H9 (cell line): Measurements from ENCODE around the gene TPX2. TPM values are rescaled to one million over a fixed set of nuclear protein-coding genes. Genes with fewer than 3 reads are reported as not detected.

ENCODE experiments used
- DNase-seq: peaks from one replicate; pipeline ENCODE4 v3.0.0-alpha.2; 2017
- H2AFZ ChIP-seq: one replicate; pipeline ENCODE4 v1.6.1; 2013; ENCODE audit warnings: mild to moderate bottlenecking, low read length, control low read depth, moderate library complexity
- H2AK5ac ChIP-seq: 2 replicates; pipeline ENCODE4 v1.6.1; 2013; ENCODE audit warnings: low read length, control low read depth, mixed read lengths; ENCODE audit not compliant: insufficient read length
- H2BK120ac ChIP-seq: one replicate; pipeline ENCODE4 v1.6.1; 2013; ENCODE audit warnings: low read depth, mild to moderate bottlenecking, low read length, control low read depth, inconsistent platforms; ENCODE audit not compliant: poor library complexity, severe bottlenecking
- H2BK12ac ChIP-seq: 2 replicates; pipeline ENCODE4 v1.6.1; 2013; ENCODE audit warnings: low read length, control low read depth, mixed read lengths, low read depth; ENCODE audit not compliant: insufficient read length
- H2BK15ac ChIP-seq: 2 replicates; pipeline ENCODE4 v1.6.1; 2013; ENCODE audit warnings: low read depth, low read length, control low read depth
- H2BK20ac ChIP-seq: one replicate; pipeline ENCODE4 v1.6.1; 2013; ENCODE audit warnings: low read depth, mild to moderate bottlenecking, low read length, control low read depth, inconsistent platforms; ENCODE audit not compliant: poor library complexity, severe bottlenecking
- H2BK5ac ChIP-seq: 2 replicates; pipeline ENCODE4 v1.6.1; 2013; ENCODE audit warnings: low read length, control low read depth, mixed read lengths; ENCODE audit not compliant: insufficient read length
- H3K14ac ChIP-seq: 2 replicates; pipeline ENCODE4 v1.6.1; 2013; ENCODE audit warnings: low read length, control low read depth; ENCODE audit not compliant: insufficient read depth
- H3K18ac ChIP-seq: 2 replicates; pipeline ENCODE4 v1.6.1; 2013; ENCODE audit warnings: low read depth, mild to moderate bottlenecking, mixed read lengths, low read length, control low read depth; ENCODE audit not compliant: insufficient read length
- H3K23ac ChIP-seq: 2 replicates; pipeline ENCODE4 v1.6.1; 2013; ENCODE audit warnings: low read length, control low read depth, mixed read lengths, low read depth; ENCODE audit not compliant: insufficient read length
- H3K23me2 ChIP-seq: 2 replicates; pipeline ENCODE4 v1.6.1; 2013; ENCODE audit warnings: low read depth, mild to moderate bottlenecking, mixed read lengths, low read length, control low read depth; ENCODE audit not compliant: insufficient read length, poor library complexity, severe bottlenecking
- H3K27ac ChIP-seq: 2 replicates; pipeline ENCODE4 v1.5.1; 2013; ENCODE audit warnings: low read length, control low read depth, mixed read lengths, low read depth; ENCODE audit not compliant: insufficient read length
- H3K27me3 ChIP-seq: 2 replicates; pipeline ENCODE4 v1.6.1; 2013; ENCODE audit warnings: low read length, control low read depth, inconsistent platforms; ENCODE audit not compliant: insufficient read depth
- H3K4ac ChIP-seq: 2 replicates; pipeline ENCODE4 v1.6.1; 2013; ENCODE audit warnings: low read depth, mild to moderate bottlenecking, control low read depth, inconsistent platforms, low read length, moderate library complexity
- H3K4me1 ChIP-seq: 2 replicates; pipeline ENCODE4 v1.6.1; 2013; ENCODE audit warnings: low read length, control low read depth, inconsistent platforms; ENCODE audit not compliant: insufficient read depth
- H3K4me2 ChIP-seq: 2 replicates; pipeline ENCODE4 v1.6.1; 2013; ENCODE audit warnings: low read length, control low read depth, mixed read lengths; ENCODE audit not compliant: insufficient read length, insufficient read depth
- H3K56ac ChIP-seq: 2 replicates; pipeline ENCODE4 v1.6.1; 2013; ENCODE audit warnings: low read depth, mild to moderate bottlenecking, mixed read lengths, low read length, control low read depth; ENCODE audit not compliant: insufficient read length
- H3K79me1 ChIP-seq: 2 replicates; pipeline ENCODE4 v1.6.1; 2013; ENCODE audit warnings: low read depth, mild to moderate bottlenecking, moderate library complexity, low read length, control low read depth, inconsistent platforms; ENCODE audit not compliant: insufficient read depth, poor library complexity, severe bottlenecking
- H3K79me2 ChIP-seq: 2 replicates; pipeline ENCODE4 v1.6.1; 2013; ENCODE audit warnings: low read length, control low read depth, inconsistent platforms; ENCODE audit not compliant: insufficient read depth
- H3K9ac ChIP-seq: 2 replicates; pipeline ENCODE4 v1.6.1; 2013; ENCODE audit warnings: low read length, control low read depth, mixed read lengths; ENCODE audit not compliant: insufficient read length; ENCODE audit errors: extremely low read depth
- H3K9me3 ChIP-seq: one replicate; pipeline ENCODE4 v1.6.1; 2013; ENCODE audit warnings: low read depth, low read length, inconsistent platforms; ENCODE audit not compliant: control insufficient read depth
- H3T11ph ChIP-seq: one replicate; pipeline ENCODE4 v1.6.1; 2013; ENCODE audit warnings: mild to moderate bottlenecking, low read length, control low read depth, inconsistent platforms
- H4K20me1 ChIP-seq: one replicate; pipeline ENCODE4 v1.6.1; 2013; ENCODE audit not compliant: control insufficient read depth, insufficient read length, insufficient read depth
- H4K5ac ChIP-seq: 2 replicates; pipeline ENCODE4 v1.6.1; 2013; ENCODE audit warnings: low read depth, mild to moderate bottlenecking, mixed read lengths, low read length, control low read depth; ENCODE audit not compliant: insufficient read length
- H4K8ac ChIP-seq: replicated peaks from 2 replicates; pipeline ENCODE4 v1.6.1; 2013; ENCODE audit warnings: low read length, control low read depth, mixed read lengths, low read depth; ENCODE audit not compliant: insufficient read length
- H4K91ac ChIP-seq: 2 replicates; pipeline ENCODE4 v1.6.1; 2013; ENCODE audit warnings: low read depth, mild to moderate bottlenecking, moderate library complexity, mixed read lengths, low read length, control low read depth; ENCODE audit not compliant: insufficient read length
- H3K27ac Mint-ChIP-seq, 3 experiments: 2 replicates in 2 of 3; 3 replicates in 1 of 3; pipeline ENCODE4 v1.8.0; 2020 to 2021; ENCODE audit warnings: mixed read lengths in 3 of 3, mild to moderate bottlenecking in 1 of 3, moderate library complexity in 1 of 3
- H3K27me3 Mint-ChIP-seq: 2 replicates; pipeline ENCODE4 v1.8.0; 2021; ENCODE audit warnings: low read depth, mild to moderate bottlenecking, moderate library complexity, mixed read lengths
- H3K36me3 Mint-ChIP-seq, 3 experiments: 2 replicates in 2 of 3; 3 replicates in 1 of 3; pipeline ENCODE4 v1.8.0; 2020 to 2021; ENCODE audit warnings: low read depth in 3 of 3, mixed read lengths in 3 of 3; ENCODE audit not compliant: insufficient read depth in 1 of 3
- H3K4me1 Mint-ChIP-seq, 2 experiments: 2 replicates each; pipeline ENCODE4 v1.8.0; 2020; ENCODE audit warnings: mixed read lengths in 2 of 2
- H3K4me3 Mint-ChIP-seq, 2 experiments: 2 replicates in 1 of 2; 3 replicates in 1 of 2; pipeline ENCODE4 v1.8.0; 2020 to 2021; ENCODE audit warnings: mild to moderate bottlenecking in 2 of 2, mixed read lengths in 2 of 2, moderate library complexity in 1 of 2
- H3K9me3 Mint-ChIP-seq, 2 experiments: 2 replicates in 1 of 2; 3 replicates in 1 of 2; pipeline ENCODE4 v1.8.0; 2020; ENCODE audit warnings: mild to moderate bottlenecking in 2 of 2, mixed read lengths in 2 of 2, moderate library complexity in 1 of 2
- WGBS: extraction: QIAGEN DNeasy Blood & Tissue Kit; methylation state at CpG from one replicate; pipeline ENCODE4 v1.1.7; 2013; ENCODE audit warnings: missing lambda C conversion rate, low lambda C conversion rate, mixed read lengths; ENCODE audit not compliant: insufficient read length; ENCODE audit errors: extremely low coverage; 5-methylcytosine and 5-hydroxymethylcytosine counted together
- total RNA-seq: library from RNA; stranded (reverse); gene quantifications from 2 replicates; pipeline ENCODE4 v1.2.1, GENCODE V29; 2021
- TF ChIP-seq, protein P1 (sequence below): fragments of 200-600 bp; sonication (generic); conservative IDR thresholded peaks from 3 replicates; pipeline ENCODE4 v1.8.0; 2021; ENCODE audit warnings: antibody characterized with exemption, mild to moderate bottlenecking

TPX2 gene
- total RNA-seq, 1 experiment from 2014 or later = 161 TPM

DNA sequence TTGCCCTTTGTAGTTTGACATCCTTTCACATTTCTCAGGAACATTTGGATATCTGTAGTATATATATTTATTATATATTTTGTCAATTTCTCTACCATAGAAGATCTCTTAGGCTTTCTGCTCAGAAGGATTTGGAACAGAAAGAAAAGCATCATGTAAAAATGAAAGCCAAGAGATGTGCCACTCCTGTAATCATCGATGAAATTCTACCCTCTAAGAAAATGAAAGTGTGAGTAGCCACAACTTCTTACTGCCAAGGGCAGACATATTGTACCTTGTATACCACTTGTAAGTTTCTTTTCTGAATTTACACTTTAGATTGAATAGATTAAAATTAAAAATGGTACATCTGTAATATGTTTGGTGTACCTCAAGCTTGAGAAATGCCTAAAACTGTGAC lies 31.2 kb downstream of the TPX2 start:
- H3K9me3 Mint-ChIP-seq = no peaks in the 10 kb centered on the region

More for the DNA sequence above, 31.2 kb downstream of the TPX2 start:
- no peak overlapping the region for H3K56ac ChIP-seq
- no peak overlapping the region for H3K27ac ChIP-seq
- no peak overlapping the region for H2BK12ac ChIP-seq
- H3K36me3 Mint-ChIP-seq = peaks cover 55 to 89% (median 86%) of the 10 kb centered on the region in 3 experiments
- no peak overlapping the region for H3K9ac ChIP-seq
- no peak overlapping the region for H4K5ac ChIP-seq
- H3K4me3 Mint-ChIP-seq = no peak overlapping the region
- DNase-seq = no peak
- H3T11ph ChIP-seq = no peak overlapping the region
- TF ChIP-seq, protein P1, sequence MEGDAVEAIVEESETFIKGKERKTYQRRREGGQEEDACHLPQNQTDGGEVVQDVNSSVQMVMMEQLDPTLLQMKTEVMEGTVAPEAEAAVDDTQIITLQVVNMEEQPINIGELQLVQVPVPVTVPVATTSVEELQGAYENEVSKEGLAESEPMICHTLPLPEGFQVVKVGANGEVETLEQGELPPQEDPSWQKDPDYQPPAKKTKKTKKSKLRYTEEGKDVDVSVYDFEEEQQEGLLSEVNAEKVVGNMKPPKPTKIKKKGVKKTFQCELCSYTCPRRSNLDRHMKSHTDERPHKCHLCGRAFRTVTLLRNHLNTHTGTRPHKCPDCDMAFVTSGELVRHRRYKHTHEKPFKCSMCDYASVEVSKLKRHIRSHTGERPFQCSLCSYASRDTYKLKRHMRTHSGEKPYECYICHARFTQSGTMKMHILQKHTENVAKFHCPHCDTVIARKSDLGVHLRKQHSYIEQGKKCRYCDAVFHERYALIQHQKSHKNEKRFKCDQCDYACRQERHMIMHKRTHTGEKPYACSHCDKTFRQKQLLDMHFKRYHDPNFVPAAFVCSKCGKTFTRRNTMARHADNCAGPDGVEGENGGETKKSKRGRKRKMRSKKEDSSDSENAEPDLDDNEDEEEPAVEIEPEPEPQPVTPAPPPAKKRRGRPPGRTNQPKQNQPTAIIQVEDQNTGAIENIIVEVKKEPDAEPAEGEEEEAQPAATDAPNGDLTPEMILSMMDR = no peak
- no peaks in the 10 kb centered on the region for H3K79me1 ChIP-seq
- no peak overlapping the region for H3K4ac ChIP-seq
- H3K27ac Mint-ChIP-seq = no peak overlapping the region
- no peak overlapping the region for H3K4me2 ChIP-seq
- H3K23ac ChIP-seq = no peak overlapping the region
- H2BK5ac ChIP-seq = no peak overlapping the region
- WGBS = no CpG with 5 or more reads among the region's 1 CpG
- H3K79me2 ChIP-seq = no peaks in the 10 kb centered on the region
- H4K91ac ChIP-seq = no peak overlapping the region
- H3K23me2 ChIP-seq = no peaks in the 10 kb centered on the region
- H3K9me3 ChIP-seq = no peaks in the 10 kb centered on the region
- no peak overlapping the region for H2AK5ac ChIP-seq
- H3K4me1 ChIP-seq = no peaks in the 10 kb centered on the region
- no peak overlapping the region for H2BK15ac ChIP-seq
- H4K8ac ChIP-seq = no peak overlapping the region
- H3K4me1 Mint-ChIP-seq = no peaks in the 10 kb centered on the region
- no peak overlapping the region for H2BK120ac ChIP-seq
- H3K27me3 ChIP-seq = no peaks in the 10 kb centered on the region
- no peak overlapping the region for H2AFZ ChIP-seq
- no peak overlapping the region for H2BK20ac ChIP-seq
- H3K27me3 Mint-ChIP-seq = no peaks in the 10 kb centered on the region
- no peak overlapping the region for H3K14ac ChIP-seq
- no peaks in the 10 kb centered on the region for H4K20me1 ChIP-seq
- H3K18ac ChIP-seq = no peak overlapping the region
